GM12878 (cell line): Measurements from ENCODE around the gene ARHGAP30. TPM values are rescaled to one million over a fixed set of nuclear protein-coding genes. Genes with fewer than 3 reads are reported as not detected.

ENCODE experiments used
- ATAC-seq: fragments of 200-7000 bp; cut with Tn5 transposase; 3 replicates; pipeline ENCODE4 v1.9.1; 2020; ENCODE audit warnings: mild to moderate bottlenecking, moderate library complexity
- Bru-seq: library from RNA; stranded (reverse); fragments of 400-500 nt; gene quantifications from one replicate; lab custom pipeline; 2021; lab: Mats Ljungman, UMichigan
- BruChase-seq, 2 experiments: library from RNA; stranded (reverse); fragments of 400-500 nt; gene quantifications; one replicate each; lab custom pipeline; 2021; lab: Mats Ljungman, UMichigan
- BruUV-seq: library from RNA; stranded (reverse); fragments of 400-500 nt; replicated peaks from 2 replicates; lab custom pipeline; 2021; lab: Mats Ljungman, UMichigan
- CTCF ChIA-PET: fragments of 300-600 bp; sonication (Branson Sonifier 250); formaldehyde crosslinking; extraction: SDS; loops from one replicate; lab custom pipeline; 2021; ENCODE audit warnings: inconsistent platforms; lab: Yijun Ruan, JAX
- POLR2A ChIA-PET: fragments of 350-600 bp; formaldehyde crosslinking; extraction: SDS; loops from one replicate; lab custom pipeline; 2021; ENCODE audit warnings: inconsistent platforms; lab: Charles Lee
- RAD21 ChIA-PET: fragments of 300-600 bp; sonication (Branson Sonifier 250); formaldehyde crosslinking; loops from one replicate; lab custom pipeline; 2023; ENCODE audit warnings: antibody characterized with exemption; ENCODE audit not compliant: unreplicated experiment; lab: Charles Lee
- SMC1A ChIA-PET: fragments of 300-600 bp; sonication (Branson Sonifier 250); formaldehyde crosslinking; loops from one replicate; lab custom pipeline; 2023; ENCODE audit not compliant: unreplicated experiment, uncharacterized antibody; lab: Charles Lee
- DNase-seq: peaks from one replicate; pipeline ENCODE4 v3.0.0-alpha.2; 2011; ENCODE audit warnings: low read depth, low spot score
- FAIRE-seq: peaks from 3 replicates; lab custom pipeline; 2011; peaks lifted over from hg19 to GRCh38; lab: Jason Lieb, UNC
- H2AFZ ChIP-seq: 2 replicates; pipeline ENCODE4 v1.6.0; 2011; ENCODE audit warnings: low read depth, low read length, control low read depth; ENCODE audit not compliant: control insufficient read depth
- H3K27ac ChIP-seq: 2 replicates; pipeline ENCODE4 v1.5.1; 2011; ENCODE audit warnings: control low read depth; ENCODE audit not compliant: control insufficient read depth, insufficient read depth
- H3K27me3 ChIP-seq, 2 experiments: replicated peaks in 1 of 2; 2 replicates each; pipeline versions ENCODE4 v1.6.0 to v1.6.1; 2011; ENCODE audit warnings: low read length in 1 of 2; ENCODE audit not compliant: control insufficient read depth in 2 of 2, insufficient read depth in 2 of 2
- H3K36me3 ChIP-seq, 2 experiments: 2 replicates each; pipeline ENCODE4 v1.5.1; 2011; ENCODE audit warnings: low read length in 1 of 2; ENCODE audit not compliant: control insufficient read depth in 2 of 2, insufficient read depth in 2 of 2
- H3K4me1 ChIP-seq: 2 replicates; pipeline ENCODE4 v1.6.1; 2011; ENCODE audit warnings: mild to moderate bottlenecking, low read length, moderate library complexity, mixed read lengths; ENCODE audit not compliant: control insufficient read depth, insufficient read depth
- H3K4me2 ChIP-seq: 2 replicates; pipeline ENCODE4 v1.6.0; 2011; ENCODE audit warnings: control low read depth; ENCODE audit not compliant: control insufficient read depth, insufficient read depth
- H3K4me3 ChIP-seq: fragments of 200-600 bp; sonication (generic); 2 replicates; pipeline ENCODE4 v1.5.1; 2016
- H3K79me2 ChIP-seq: 2 replicates; pipeline ENCODE4 v1.6.0; 2011; ENCODE audit warnings: low read length; ENCODE audit not compliant: control insufficient read depth, insufficient read depth
- H3K9ac ChIP-seq: 2 replicates; pipeline ENCODE4 v1.8.0; 2011; ENCODE audit warnings: low read length, control low read depth, mixed read lengths; ENCODE audit not compliant: control insufficient read depth, insufficient read depth
- H3K9me3 ChIP-seq: replicated peaks from 3 replicates; pipeline ENCODE4 v1.5.1; 2011; ENCODE audit warnings: mild to moderate bottlenecking, low read length; ENCODE audit not compliant: control insufficient read depth, insufficient read depth
- H4K20me1 ChIP-seq: 2 replicates; pipeline ENCODE4 v1.6.0; 2011; ENCODE audit not compliant: control insufficient read depth, insufficient read depth
- CHD1 ChIP-seq: IDR thresholded peaks from 2 replicates; pipeline ENCODE4 v1.6.1; 2012; ENCODE audit warnings: low read depth, low read length, improper control_type of control experiment
- CHD2 ChIP-seq: IDR thresholded peaks from 2 replicates; pipeline ENCODE4 v1.6.1; 2011; ENCODE audit warnings: low read depth, low read length, improper control_type of control experiment, borderline replicate concordance
- IRF4 ChIP-seq: IDR thresholded peaks from 2 replicates; pipeline ENCODE4 v1.6.1; 2011; ENCODE audit warnings: low read depth, low read length
- MEF2A ChIP-seq: IDR thresholded peaks from 2 replicates; pipeline ENCODE4 v1.6.1; 2011; ENCODE audit warnings: low read depth, mild to moderate bottlenecking, low read length, moderate library complexity; ENCODE audit not compliant: insufficient read depth
- NBN ChIP-seq: fragments of 450-650 bp; IDR thresholded peaks from 2 replicates; pipeline ENCODE4 v1.6.1; 2016
- RELB ChIP-seq: fragments of 450-650 bp; IDR thresholded peaks from 2 replicates; pipeline ENCODE4 v1.6.1; 2017; ENCODE audit warnings: low read depth, mild to moderate bottlenecking, moderate library complexity
- RUNX3 ChIP-seq: IDR thresholded peaks from 2 replicates; pipeline ENCODE4 v1.6.1; 2012; ENCODE audit warnings: low read length, inconsistent platforms
- SMAD1 ChIP-seq: fragments of 450-650 bp; IDR thresholded peaks from 2 replicates; pipeline ENCODE4 v1.6.1; 2018; ENCODE audit warnings: mild to moderate bottlenecking, low read depth; ENCODE audit not compliant: partially characterized antibody
- ZNF384 ChIP-seq: IDR thresholded peaks from 2 replicates; pipeline ENCODE4 v1.6.1; 2012; ENCODE audit warnings: low read depth, mild to moderate bottlenecking, low read length, improper control_type of control experiment, borderline replicate concordance
- ZNF622 ChIP-seq: fragments of 450-650 bp; IDR thresholded peaks from 2 replicates; pipeline ENCODE4 v1.6.1; 2017; ENCODE audit warnings: mild to moderate bottlenecking, inconsistent platforms
- WGBS: methylation state at CpG from one replicate; pipeline ENCODE4 v1.1.6; 2016; ENCODE audit warnings: low lambda C conversion rate; ENCODE audit not compliant: insufficient replicate concordance, insufficient coverage; ENCODE audit errors: missing lambda C conversion rate; 5-methylcytosine and 5-hydroxymethylcytosine counted together
- in situ Hi-C: fragments of 300-500 bp; cut with MboI; formaldehyde crosslinking; loops from 9 replicates; pipeline ENCODE4 v1.14.3; 2018; ENCODE audit warnings: mixed read lengths
- intact Hi-C: fragments of 100-400 bp; cut with micrococcal nuclease; formaldehyde crosslinking; loops from one replicate; pipeline ENCODE4 v1.14.2; 2022; ENCODE audit not compliant: unreplicated experiment
- long read RNA-seq, 2 experiments: library from polyadenylated mRNA; unstranded; transcript quantifications; one replicate each; pipeline ENCODE4 v2.0.0, GENCODE V29; 2019 to 2020
- polyA minus RNA-seq, 3 experiments: library from RNA; depleted of rRNA, polyadenylated mRNA; stranded (reverse); fragments of >200 nt; gene quantifications; 2 replicates each; pipeline ENCODE4 v1.2.3, GENCODE V29; 2011
- polyA plus RNA-seq, 11 experiments: library from polyadenylated mRNA; depleted of rRNA in 4 of 11; unstranded in 6 of 11; stranded (reverse) in 5 of 11; fragments of >200 nt; fragmentation: Nextera tagmentation in 4 of 11; fragmentation: Illumina TruSeq in 1 of 11; extraction: Ambion mirVana in 4 of 11; extraction: Trizol in 1 of 11; gene quantifications; 1 replicate in 1 of 11; 2 replicates in 10 of 11; pipeline versions ENCODE4 v1.2.1 to v1.2.3, GENCODE V29; 2011 to 2016; ENCODE audit warnings: inconsistent platforms in 2 of 11, missing spikeins in 2 of 11, low read depth in 1 of 11
- total RNA-seq, 4 experiments: library from RNA; depleted of rRNA in 3 of 4; stranded (reverse); fragments of >200 nt in 3 of 4; fragmentation: Illumina TruSeq in 1 of 4; extraction: Trizol in 1 of 4; gene quantifications; 2 replicates each; pipeline versions ENCODE4 v1.2.1 to v1.2.3, GENCODE V29; 2013 to 2021
- TF ChIP-seq, protein P1 (sequence below): fragments of 450-650 bp; IDR thresholded peaks from 2 replicates; pipeline ENCODE4 v1.6.1; 2016; ENCODE audit warnings: mild to moderate bottlenecking

ARHGAP30 gene, protein sequence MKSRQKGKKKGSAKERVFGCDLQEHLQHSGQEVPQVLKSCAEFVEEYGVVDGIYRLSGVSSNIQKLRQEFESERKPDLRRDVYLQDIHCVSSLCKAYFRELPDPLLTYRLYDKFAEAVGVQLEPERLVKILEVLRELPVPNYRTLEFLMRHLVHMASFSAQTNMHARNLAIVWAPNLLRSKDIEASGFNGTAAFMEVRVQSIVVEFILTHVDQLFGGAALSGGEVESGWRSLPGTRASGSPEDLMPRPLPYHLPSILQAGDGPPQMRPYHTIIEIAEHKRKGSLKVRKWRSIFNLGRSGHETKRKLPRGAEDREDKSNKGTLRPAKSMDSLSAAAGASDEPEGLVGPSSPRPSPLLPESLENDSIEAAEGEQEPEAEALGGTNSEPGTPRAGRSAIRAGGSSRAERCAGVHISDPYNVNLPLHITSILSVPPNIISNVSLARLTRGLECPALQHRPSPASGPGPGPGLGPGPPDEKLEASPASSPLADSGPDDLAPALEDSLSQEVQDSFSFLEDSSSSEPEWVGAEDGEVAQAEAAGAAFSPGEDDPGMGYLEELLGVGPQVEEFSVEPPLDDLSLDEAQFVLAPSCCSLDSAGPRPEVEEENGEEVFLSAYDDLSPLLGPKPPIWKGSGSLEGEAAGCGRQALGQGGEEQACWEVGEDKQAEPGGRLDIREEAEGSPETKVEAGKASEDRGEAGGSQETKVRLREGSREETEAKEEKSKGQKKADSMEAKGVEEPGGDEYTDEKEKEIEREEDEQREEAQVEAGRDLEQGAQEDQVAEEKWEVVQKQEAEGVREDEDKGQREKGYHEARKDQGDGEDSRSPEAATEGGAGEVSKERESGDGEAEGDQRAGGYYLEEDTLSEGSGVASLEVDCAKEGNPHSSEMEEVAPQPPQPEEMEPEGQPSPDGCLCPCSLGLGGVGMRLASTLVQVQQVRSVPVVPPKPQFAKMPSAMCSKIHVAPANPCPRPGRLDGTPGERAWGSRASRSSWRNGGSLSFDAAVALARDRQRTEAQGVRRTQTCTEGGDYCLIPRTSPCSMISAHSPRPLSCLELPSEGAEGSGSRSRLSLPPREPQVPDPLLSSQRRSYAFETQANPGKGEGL
- 49.9 and 52.0 TPM in 2 replicates for total RNA-seq (2013; cell fraction: nucleolus; rRNA removed)
- total RNA-seq (2014; rRNA removed): 64.8 and 72.0 TPM in 2 replicates
- 78.5 and 78.9 TPM in 2 replicates for total RNA-seq (2014; rRNA removed; fragmentation: Illumina TruSeq; extraction: Trizol)
- 136 and 143 TPM in 2 replicates for total RNA-seq (2021)
- polyA plus RNA-seq (2011; ENCODE audit: low read depth): 51.5 TPM
- 68.3 and 90.2 TPM in 2 replicates for polyA plus RNA-seq (2011; rRNA removed)
- polyA plus RNA-seq (2011; cell fraction: cytosol; rRNA removed): 120 and 128 TPM in 2 replicates
- 83.8 and 88.7 TPM in 2 replicates for polyA plus RNA-seq (2011; cell fraction: nucleus; rRNA removed)
- 86.4 and 90.3 TPM in 2 replicates for polyA plus RNA-seq (2012)
- polyA plus RNA-seq (2014; fragmentation: Illumina TruSeq; extraction: Trizol): 74.3 and 94.1 TPM in 2 replicates
- polyA plus RNA-seq (2014; fragmentation: Nextera tagmentation; extraction: Ambion mirVana): 10 to 100 TPM; 12.9 to 20.9 TPM
- 81.9 and 86.9 TPM in 2 replicates for polyA plus RNA-seq (2014; rRNA removed)
- polyA plus RNA-seq (2016; fragmentation: Nextera tagmentation; extraction: Ambion mirVana): 10 to 100 TPM; 64.1 to 74.0 TPM
- polyA minus RNA-seq (2011; rRNA and poly(A)+ RNA removed): 65.2 and 132 TPM in 2 replicates
- 46.4 and 49.8 TPM in 2 replicates for polyA minus RNA-seq (2011; cell fraction: cytosol; rRNA and poly(A)+ RNA removed)
- 23.0 and 35.9 TPM in 2 replicates for polyA minus RNA-seq (2011; cell fraction: nucleus; rRNA and poly(A)+ RNA removed)
- Bru-seq, nascent RNA: percentile 82 among the genes with signal in this experiment
- BruChase-seq, experiment 1, labeled RNA remaining after a 6-hour chase: percentile 90 among the genes with signal in this experiment
- BruChase-seq, experiment 2, labeled RNA remaining after a 2-hour chase: percentile 87 among the genes with signal in this experiment
- long read RNA-seq, experiment 1, full-length matches to known transcripts: 6 of 20 reads
- long read RNA-seq, experiment 1, partial matches to known transcripts: 0 of 20 reads
- long read RNA-seq, experiment 1, other reads (novel, unspliced or antisense): 14 of 20 reads
- long read RNA-seq, experiment 2, full-length matches to known transcripts: 1 of 29 reads
- long read RNA-seq, experiment 2, partial matches to known transcripts: 3 of 29 reads
- long read RNA-seq, experiment 2, other reads (novel, unspliced or antisense): 25 of 29 reads

DNA sequence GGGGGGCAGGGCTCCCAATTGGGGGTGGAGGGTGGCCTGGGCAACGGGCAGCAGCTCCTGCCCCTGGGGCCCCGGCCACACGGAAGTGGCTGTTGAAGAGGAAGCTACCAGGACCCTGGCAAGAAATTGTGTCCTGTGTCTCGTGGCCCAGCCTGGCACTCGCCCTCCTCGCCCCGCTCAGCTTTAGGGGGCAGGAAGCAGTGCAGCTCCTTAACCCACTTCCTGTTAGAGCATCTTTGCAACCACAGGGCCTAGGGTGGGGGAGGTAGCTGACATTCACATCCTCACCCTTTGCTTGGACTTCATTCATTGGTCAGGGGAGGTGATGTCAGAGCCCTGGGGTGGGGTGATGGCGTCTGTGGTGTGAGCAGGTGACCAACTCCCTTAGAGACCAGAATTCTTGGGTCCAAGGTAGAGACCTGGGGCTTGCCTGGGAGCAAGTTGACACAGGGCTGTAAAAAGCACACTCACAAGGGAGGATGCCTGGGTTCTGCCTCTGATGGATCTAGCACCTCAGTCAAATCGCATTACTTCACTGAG lies at the start of gene ARHGAP30:
TSS of gene ARHGAP30 (minus strand) at position 161 of the 540 bp plus-strand sequence. CDS start 267 bp downstream, outside the sequence.
- DNase-seq (peak; percentile 97), ATAC-seq (peak; percentile 86), FAIRE-seq (peak; percentile 99)
- WGBS: 1% methylated on average over 9 of the region's 9 CpGs
- peaks cover 20% of the 10 kb centered on the region for H3K4me1 ChIP-seq
- BruUV-seq: no TSS peak
- H3K36me3 ChIP-seq: 0 out of 4 replicates have a peak, but pooled peaks cover 0 to 9% of the 10 kb centered on the region in 2 experiments
- no peaks in the 10 kb centered on the region for H3K9me3 ChIP-seq
- in situ Hi-C loops (no loop called here), intact Hi-C loops (loop anchor here (1.0 to 2.0 kb wide), 4 partner anchors 26 to 77 kb away; partner anchors contain the start of gene DEDD)
- peaks cover 11% of the 10 kb centered on the region; the same call in 1 of the 2 replicates for H4K20me1 ChIP-seq
- H3K4me3 ChIP-seq: peak within 1 kb of the TSS; percentile 94
- CTCF ChIA-PET: interaction anchor here (0.7 to 8.6 kb wide), 16 partner anchors 10 to 275 kb away, joined by 3 to 111 read pairs (median 6); partner anchors contain the start of genes F11R, KLHDC9, NECTIN4 and TSTD1
- H3K4me2 ChIP-seq: peak within 1 kb of the TSS; percentile 99
- peaks cover 46% of the 10 kb centered on the region for H3K79me2 ChIP-seq
- H2AFZ ChIP-seq: peak within 1 kb of the TSS; percentile 39
- POLR2A ChIA-PET: interaction anchor here (0.6 to 6.8 kb wide), 23 partner anchors 9 to 362 kb away, joined by 3 to 139 read pairs (median 5); partner anchors contain the start of genes DEDD, F11R, KLHDC9 and LY9
- H3K27me3 ChIP-seq: no peaks in the 10 kb centered on the region
- H3K27ac ChIP-seq: peak within 1 kb of the TSS; percentile 98
- H3K9ac ChIP-seq: peak within 1 kb of the TSS; percentile 98
- SMC1A ChIA-PET: interaction anchor here (0.6 to 9.0 kb wide), 21 partner anchors 10 to 414 kb away, joined by 3 to 134 read pairs (median 4); partner anchors contain the start of genes DEDD, F11R, KLHDC9 and NDUFS2
- RAD21 ChIA-PET: interaction anchor here (0.6 to 7.1 kb wide), 20 partner anchors 21 to 362 kb away, joined by 3 to 107 read pairs (median 4); partner anchors contain the start of genes DEDD, F11R, KLHDC9 and PPOX
- TF ChIP-seq NBN: peak; percentile 77
- peak; percentile 82; the same call in 1 of the 2 replicates for TF ChIP-seq CHD1
- TF ChIP-seq ZNF622: no peak
- TF ChIP-seq, protein P1, sequence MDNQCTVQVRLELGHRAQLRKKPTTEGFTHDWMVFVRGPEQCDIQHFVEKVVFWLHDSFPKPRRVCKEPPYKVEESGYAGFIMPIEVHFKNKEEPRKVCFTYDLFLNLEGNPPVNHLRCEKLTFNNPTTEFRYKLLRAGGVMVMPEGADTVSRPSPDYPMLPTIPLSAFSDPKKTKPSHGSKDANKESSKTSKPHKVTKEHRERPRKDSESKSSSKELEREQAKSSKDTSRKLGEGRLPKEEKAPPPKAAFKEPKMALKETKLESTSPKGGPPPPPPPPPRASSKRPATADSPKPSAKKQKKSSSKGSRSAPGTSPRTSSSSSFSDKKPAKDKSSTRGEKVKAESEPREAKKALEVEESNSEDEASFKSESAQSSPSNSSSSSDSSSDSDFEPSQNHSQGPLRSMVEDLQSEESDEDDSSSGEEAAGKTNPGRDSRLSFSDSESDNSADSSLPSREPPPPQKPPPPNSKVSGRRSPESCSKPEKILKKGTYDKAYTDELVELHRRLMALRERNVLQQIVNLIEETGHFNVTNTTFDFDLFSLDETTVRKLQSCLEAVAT: peak; percentile 18; the same call in 1 of the 2 replicates
- TF ChIP-seq CHD2: peak; percentile 88
- TF ChIP-seq RELB: peak; percentile 43
- peak; percentile 6 for TF ChIP-seq SMAD1
- 0 out of 2 replicates have a peak, but pooled peaks have one; percentile 32 for TF ChIP-seq IRF4
- TF ChIP-seq MEF2A: peak; percentile 57; the same call in 1 of the 2 replicates
- TF ChIP-seq ZNF384: no peak
- TF ChIP-seq RUNX3: peak; percentile 99
